Lower leg skin (tissue), 4 donors: ENCODE measurements around the gene ADGRA1. TPM values are rescaled to one million over a fixed set of nuclear protein-coding genes. Genes with fewer than 3 reads are reported as not detected.

Experiments
- DNase-seq, 2 donors: peaks; one replicate each; pipeline ENCODE4 v3.0.0-alpha.2; 2019; ENCODE audit warnings: low spot score in 2 of 2
- H3K4me3 ChIP-seq: fragments of 200-600 bp; sonication (generic); 2 replicates; pipeline ENCODE4 v1.5.1; 2017; ENCODE audit warnings: mild to moderate bottlenecking, low read depth; ENCODE audit not compliant: poor library complexity, severe bottlenecking
- CTCF ChIP-seq, 3 donors: fragments of 450-650 bp; IDR thresholded peaks; one replicate each; pipeline ENCODE4 v1.5.1; 2016; ENCODE audit warnings: antibody characterized with exemption in 3 of 3, mild to moderate bottlenecking in 3 of 3, moderate library complexity in 2 of 3
- POLR2A ChIP-seq, 2 donors: fragments of 450-650 bp; IDR thresholded peaks; one replicate each; pipeline ENCODE4 v1.6.1; 2016 to 2017; ENCODE audit warnings: antibody characterized with exemption in 2 of 2, mild to moderate bottlenecking in 1 of 2, moderate library complexity in 1 of 2
- WGBS, 2 donors: methylation state at CpG; one replicate each; pipeline ENCODE4 v1.1.5; 2018; 5-methylcytosine and 5-hydroxymethylcytosine counted together
- intact Hi-C: fragments of 100-400 bp; cut with DNase I; formaldehyde crosslinking; loops from one replicate; pipeline ENCODE4 v1.15.0; 2023; ENCODE audit warnings: low total_unique reads
- total RNA-seq, 4 donors: library from RNA; depleted of rRNA; stranded (reverse); fragments of >200 nt; gene quantifications; one replicate each; pipeline ENCODE4 v1.1.0, GENCODE V29; 2016

Gene ADGRA1
- total RNA-seq, 4 donors from 2014 or later, result not detected

GRCh38 chr10:133098426-133099124, 10.9 kb downstream of the ADGRA1 start:
- DNase-seq, result no peak
- WGBS, 2 donors, result 73 to 79% methylated on average over 42 to 44 of the region's 44 CpGs
- H3K4me3 ChIP-seq, result no peak overlapping the region
- TF ChIP-seq CTCF (IDR thresholded peaks at IDR 0.05), result no peak
- intact Hi-C loops, result no loop called here

- no peak overlapping the region for H3K4me3 ChIP-seq
- WGBS, 2 donors, result 63 to 65% methylated on average over 4 to 5 of the region's 5 CpGs
- intact Hi-C loops, result no loop called here
- TF ChIP-seq CTCF (IDR thresholded peaks at IDR 0.05) (no peak), POLR2A (IDR thresholded peaks at IDR 0.05) (no peak)
- no peak for DNase-seq
Observed at GRCh38 chr10:133099571-133099970, 11.8 kb downstream of the ADGRA1 start.

GRCh38 chr10:133100186-133100585, 12.5 kb downstream of the ADGRA1 start:
- intact Hi-C loops, result no loop called here
- WGBS, 2 donors, result 49 to 60% methylated on average over 19 to 24 of the region's 24 CpGs
- H3K4me3 ChIP-seq, result no peak overlapping the region
- no peak for TF ChIP-seq POLR2A (IDR thresholded peaks at IDR 0.05)
- TF ChIP-seq CTCF (IDR thresholded peaks at IDR 0.05), result no peak
- no peak for DNase-seq

- intact Hi-C loops, result no loop called here
- 14 to 21% methylated on average over 25 to 28 of the region's 37 CpGs for WGBS, 2 donors
- no peak overlapping the region for H3K4me3 ChIP-seq
- no peak for TF ChIP-seq CTCF (IDR thresholded peaks at IDR 0.05)
- DNase-seq, result no peak
Observed at GRCh38 chr10:133100706-133101415, 13.1 kb downstream of the ADGRA1 start.

- WGBS, 2 donors, result 20 to 31% methylated on average over 8 to 12 of the region's 16 CpGs
- no peak for TF ChIP-seq CTCF (IDR thresholded peaks at IDR 0.05)
- TF ChIP-seq POLR2A (IDR thresholded peaks at IDR 0.05), result no peak
- H3K4me3 ChIP-seq, result no peak overlapping the region
- intact Hi-C loops, result no loop called here
- DNase-seq, result no peak
Observed at GRCh38 chr10:133101416-133101810, 13.7 kb downstream of the ADGRA1 start.
